A673 (cell line): ENCODE measurements around the gene CEBPA. TPM values are rescaled to one million over a fixed set of nuclear protein-coding genes. Genes with fewer than 3 reads are reported as not detected.
A peak's percentile ranks its signal among the peaks of the same experiment; 100 is the strongest.

Source experiments
- BruUV-seq: library from RNA; stranded (reverse); fragments of 400-500 nt; replicated peaks from 2 replicates; lab custom pipeline; 2021; lab: Mats Ljungman, UMichigan
- CTCF ChIA-PET: fragments of 300-600 bp; sonication (Branson Sonifier 250); formaldehyde crosslinking; loops from one replicate; lab custom pipeline; 2022; ENCODE audit warnings: antibody characterized with exemption; lab: Charles Lee
- POLR2A ChIA-PET: fragments of 300-600 bp; sonication (Branson Sonifier 250); formaldehyde crosslinking; loops from one replicate; lab custom pipeline; 2022; ENCODE audit warnings: antibody characterized with exemption; ENCODE audit not compliant: low non-redundant PET; lab: Charles Lee
- DNase-seq: peaks from one replicate; pipeline ENCODE4 v3.0.0-alpha.2; 2015; ENCODE audit warnings: low spot score
- H3K27ac ChIP-seq: fragments of 200-600 bp; sonication (generic); 2 replicates; pipeline ENCODE4 v1.5.1; 2016; ENCODE audit warnings: mixed run types, low read depth, mild to moderate bottlenecking, mixed read lengths, antibody characterized with exemption, low read length; ENCODE audit not compliant: poor library complexity, severe bottlenecking
- H3K27me3 ChIP-seq: fragments of 200-600 bp; sonication (generic); replicated peaks from 2 replicates; pipeline ENCODE4 v1.6.1; 2017; ENCODE audit warnings: mixed run types, low read depth, mild to moderate bottlenecking, mixed read lengths, antibody characterized with exemption, low read length; ENCODE audit not compliant: insufficient read depth, poor library complexity
- H3K36me3 ChIP-seq: fragments of 200-600 bp; sonication (generic); 2 replicates; pipeline ENCODE4 v1.6.1; 2016; ENCODE audit warnings: mixed run types, mild to moderate bottlenecking, mixed read lengths, antibody characterized with exemption, low read length; ENCODE audit not compliant: insufficient read depth, poor library complexity, severe bottlenecking
- H3K4me1 ChIP-seq: fragments of 200-600 bp; sonication (generic); 2 replicates; pipeline ENCODE4 v1.6.1; 2017; ENCODE audit warnings: mixed run types, mild to moderate bottlenecking, mixed read lengths, antibody characterized with exemption, low read length; ENCODE audit not compliant: insufficient read depth, poor library complexity, severe bottlenecking
- H3K4me3 ChIP-seq: fragments of 200-600 bp; sonication (generic); 2 replicates; pipeline ENCODE4 v1.5.1; 2016; ENCODE audit warnings: low read depth, mixed run types, mild to moderate bottlenecking, mixed read lengths, low read length; ENCODE audit not compliant: poor library complexity, severe bottlenecking
- H3K9me3 ChIP-seq: fragments of 200-600 bp; sonication (generic); 2 replicates; pipeline ENCODE4 v1.6.1; 2016; ENCODE audit warnings: mixed run types, low read depth, mild to moderate bottlenecking, mixed read lengths, antibody characterized with exemption, low read length; ENCODE audit not compliant: poor library complexity, severe bottlenecking
- CTCF ChIP-seq: fragments of 300-800, 200-600 bp; sonication (generic); conservative IDR thresholded peaks from 2 replicates; pipeline ENCODE4 v1.5.1; 2017; ENCODE audit warnings: low read depth, mild to moderate bottlenecking, antibody characterized with exemption, low read length, moderate library complexity, mixed read lengths
- EZH2 ChIP-seq: fragments of 200-600 bp; sonication (generic); IDR thresholded peaks from 2 replicates; pipeline ENCODE4 v1.6.1; 2017; ENCODE audit warnings: borderline replicate concordance, low read depth, mild to moderate bottlenecking, mixed read lengths, antibody characterized with exemption, low read length; ENCODE audit not compliant: poor library complexity, severe bottlenecking
- intact Hi-C: fragments of 100-400 bp; cut with micrococcal nuclease; formaldehyde crosslinking; loops from one replicate; pipeline ENCODE4 v1.10.0; 2022; ENCODE audit not compliant: unreplicated experiment
- total RNA-seq: library from RNA; stranded (reverse); gene quantifications from 2 replicates; pipeline ENCODE4 v1.2.3, GENCODE V29; 2021

CEBPA gene
- total RNA-seq, 1 experiment from 2014 or later = 1.4 TPM

GRCh38 chr19:33306191-33306590, 3.9 kb upstream of the CEBPA start:
- Histone ChIP-seq H3K27me3 (peaks cover 16% of the 10 kb centered on the region), H3K36me3 (no peaks in the 10 kb centered on the region), H3K4me3 (no peak overlapping the region), H3K4me1 (no peaks in the 10 kb centered on the region), H3K27ac (no peak overlapping the region), H3K9me3 (no peaks in the 10 kb centered on the region)
- BruUV-seq = no TSS peak
- intact Hi-C loops = no loop called here
- DNase-seq = no peak
- TF ChIP-seq EZH2 = no peak
- TF ChIP-seq CTCF = no peak
- ChIA-PET CTCF (no interaction called here), POLR2A (no interaction called here)

- Histone ChIP-seq H3K4me1 (no peaks in the 10 kb centered on the region), H3K36me3 (no peaks in the 10 kb centered on the region), H3K27me3 (peaks cover 27% of the 10 kb centered on the region), H3K27ac (no peak overlapping the region), H3K9me3 (no peaks in the 10 kb centered on the region), H3K4me3 (no peak overlapping the region)
- BruUV-seq = no TSS peak
- ChIA-PET POLR2A (no interaction called here), CTCF (no interaction called here)
- DNase-seq = no peak
- intact Hi-C loops = no loop called here
- TF ChIP-seq EZH2 = no peak
- peak; percentile 28 for TF ChIP-seq CTCF
These were observed 2.7 kb upstream of the CEBPA start for GRCh38 chr19:33304760-33305647.

- ChIA-PET CTCF (no interaction called here), POLR2A (interaction anchor here (0.6 kb wide), 1 partner anchor 462 kb away, joined by 3 read pairs; no protein-coding TSS in a partner anchor)
- Histone ChIP-seq H3K27me3 (peaks cover 34% of the 10 kb centered on the region), H3K27ac (no peak overlapping the region), H3K4me1 (no peaks in the 10 kb centered on the region), H3K4me3 (no peak overlapping the region), H3K36me3 (no peaks in the 10 kb centered on the region), H3K9me3 (no peaks in the 10 kb centered on the region)
- no peak for DNase-seq
- BruUV-seq = no TSS peak
- intact Hi-C loops = no loop called here
- TF ChIP-seq CTCF = no peak
- no peak for TF ChIP-seq EZH2
These were observed 2.0 kb upstream of the CEBPA start for GRCh38 chr19:33304371-33304759.
